ENCODE results near the gene ISM2. TPM values are rescaled to one million over a fixed set of nuclear protein-coding genes. Genes with fewer than 3 reads are reported as not detected.
"Not testable (repeated sequence)": the region's sequence is repeated elsewhere in the genome, so short reads cannot be mapped to it uniquely, and the experiment has no call there.

ISM2 gene
- polyA plus RNA-seq, 2 of the 4 experiments (the other 2 are of a cell fraction) = 0.10 to 0.21 TPM

GRCh38 chr14:77541905-77542304, 43.3 kb upstream of the ISM2 start:
- CTCF ChIA-PET = interaction anchor here (2.2 kb wide), 1 partner anchor 9 kb away, joined by 12 read pairs; no protein-coding TSS in a partner anchor
- ATAC-seq = no peak

GRCh38 chr14:77536951-77537350, 38.3 kb upstream of the ISM2 start:
- CTCF ChIA-PET = interaction anchor here (0.7 kb wide), 1 partner anchor 784 kb away, joined by 3 read pairs; no protein-coding TSS in a partner anchor
- 88% methylated on average over 5 of the region's 5 CpGs for WGBS (ENCODE audit: missing lambda C conversion rate)
- H3K27ac ChIP-seq; H3K9me3 ChIP-seq; H3K4me3 ChIP-seq; DNase-seq (ENCODE audit: low read depth in 1 of 2, low spot score in 1 of 2); POLR2A ChIA-PET; H3K4me2 ChIP-seq; FAIRE-seq; H3K4me1 ChIP-seq; ATAC-seq: not testable (repeated sequence)

More at GRCh38 chr14:77541905-77542304, 43.3 kb upstream of the ISM2 start:
- 97% methylated on average over 4 of the region's 4 CpGs for WGBS (ENCODE audit: missing lambda C conversion rate)
- Histone ChIP-seq H3K4me3 (no peak overlapping the region), H3K27ac (no peak overlapping the region), H3K4me2 (no peak overlapping the region), H3K9me3 (no peaks in the 10 kb centered on the region), H3K4me1 (no peaks in the 10 kb centered on the region)
- TF ChIP-seq PBX3 (IDR thresholded peaks at IDR 0.05) (no peak), CBX8 (IDR thresholded peaks at IDR 0.05) (no peak), HOXB13 (CRISPR knock-in tag; IDR thresholded peaks at IDR 0.05; ENCODE audit: low read depth) (no peak), REST (IDR thresholded peaks at IDR 0.05) (no peak), KDM5A (IDR thresholded peaks at IDR 0.05) (no peak), CBX2 (IDR thresholded peaks at IDR 0.05; ENCODE audit: borderline replicate concordance, low read depth) (no peak)
- no peak for FAIRE-seq
- DNase-seq (ENCODE audit: low read depth in 1 of 2, low spot score in 1 of 2) = no peak
- POLR2A ChIA-PET = no interaction called here

GRCh38 chr14:77531071-77531470, 32.5 kb upstream of the ISM2 start:
- CTCF ChIA-PET = no interaction called here
- H3K4me3 ChIP-seq = no peak overlapping the region
- H3K9me3 ChIP-seq = no peaks in the 10 kb centered on the region
- H3K4me1 ChIP-seq = no peaks in the 10 kb centered on the region
- FAIRE-seq = no peak
- no peak for DNase-seq (ENCODE audit: low read depth in 1 of 2, low spot score in 1 of 2)
- H3K4me2 ChIP-seq = no peak overlapping the region
- POLR2A ChIA-PET = no interaction called here
- no peak overlapping the region for H3K27ac ChIP-seq
- TF ChIP-seq ZSCAN20 (CRISPR knock-in tag; IDR thresholded peaks at IDR 0.05) (no peak), MAZ (IDR thresholded peaks at IDR 0.05; ENCODE audit: borderline replicate concordance, low read depth, low read length) (no peak), PBX3 (IDR thresholded peaks at IDR 0.05) (no peak), HEYL (CRISPR knock-in tag; IDR thresholded peaks at IDR 0.05) (no peak), USF2 (IDR thresholded peaks at IDR 0.05) (no peak)
- no peak for ATAC-seq

GRCh38 chr14:77529963-77530362, 31.3 kb upstream of the ISM2 start:
- ChIA-PET POLR2A (no interaction called here), CTCF (interaction anchor here (0.6 to 0.8 kb wide), 2 partner anchors 12 to 59 kb away, joined by 3 read pairs; no protein-coding TSS in a partner anchor)
- no peak for FAIRE-seq
- TF ChIP-seq EP300 (IDR thresholded peaks at IDR 0.05) (no peak), ZSCAN20 (CRISPR knock-in tag; IDR thresholded peaks at IDR 0.05) (no peak), HDAC2 (IDR thresholded peaks at IDR 0.05) (no peak)
- no peak for DNase-seq (ENCODE audit: low read depth in 1 of 2, low spot score in 1 of 2)
- H3K4me1 ChIP-seq = no peaks in the 10 kb centered on the region
- H3K4me3 ChIP-seq = no peak overlapping the region
- H3K27ac ChIP-seq = no peak overlapping the region
- H3K9me3 ChIP-seq = no peaks in the 10 kb centered on the region
- ATAC-seq = no peak
- H3K4me2 ChIP-seq = no peak overlapping the region
